Testis (tissue), 3 donors: ENCODE measurements around the gene DDX52. TPM values are rescaled to one million over a fixed set of nuclear protein-coding genes. Genes with fewer than 3 reads are reported as not detected.

ENCODE experiments used
- DNase-seq: peaks from one replicate; pipeline ENCODE4 v3.0.0-alpha.2; 2019
- H3K27ac ChIP-seq, 2 donors: fragments of 200-600 bp; sonication (generic); one replicate each; pipeline ENCODE4 v1.5.1; 2019
- H3K27me3 ChIP-seq: fragments of 200-600 bp; sonication (generic); one replicate; pipeline ENCODE4 v1.5.1; 2019
- H3K36me3 ChIP-seq: fragments of 200-600 bp; sonication (generic); one replicate; pipeline ENCODE4 v1.5.1; 2017; ENCODE audit warnings: low read depth; ENCODE audit errors: missing control alignments
- H3K4me1 ChIP-seq: fragments of 200-600 bp; sonication (generic); one replicate; pipeline ENCODE4 v1.5.1; 2019
- H3K4me3 ChIP-seq, 2 donors: fragments of 200-600 bp; sonication (generic); one replicate each; pipeline ENCODE4 v1.5.1; 2017 to 2019
- H3K9me3 ChIP-seq: fragments of 200-600 bp; sonication (generic); one replicate; pipeline ENCODE4 v1.5.1; 2017
- CTCF ChIP-seq, 3 experiments: fragments of 450-650 bp in 2 of 3; fragments of 200-600 bp in 1 of 3; sonication (generic) in 1 of 3; IDR thresholded peaks; one replicate each; pipeline ENCODE4 v1.5.1; 2016 to 2019; ENCODE audit warnings: antibody characterized with exemption in 3 of 3, mild to moderate bottlenecking in 2 of 3, moderate library complexity in 1 of 3
- POLR2A ChIP-seq: fragments of 450-650 bp; IDR thresholded peaks from one replicate; pipeline ENCODE4 v1.6.1; 2017; ENCODE audit warnings: antibody characterized with exemption, mild to moderate bottlenecking, moderate library complexity
- WGBS, 2 donors: methylation state at CpG; one replicate each; pipeline ENCODE4 v1.1.5; 2018; 5-methylcytosine and 5-hydroxymethylcytosine counted together
- intact Hi-C: fragments of 100-400 bp; cut with DNase I; formaldehyde crosslinking; loops from one replicate; pipeline ENCODE4 v1.15.1; 2023; ENCODE audit warnings: low total_unique reads
- polyA plus RNA-seq: library from polyadenylated mRNA; stranded (reverse); fragments of 350-450 nt; fragmentation: Illumina TruSeq; extraction: RNeasy Lipid Tissue Mini Kit (QIAGEN cat#74804); gene quantifications from one replicate; pipeline ENCODE4 v1.2.3, GENCODE V29; 2014; ENCODE audit warnings: low read depth, low replicate concordance; ENCODE audit not compliant: insufficient read depth
- total RNA-seq, 2 donors: library from RNA; depleted of rRNA; stranded (reverse); fragments of >200 nt; gene quantifications; one replicate each; pipeline ENCODE4 v1.2.3, GENCODE V29; 2016

The DDX52 gene
- total and polyA plus RNA-seq, 3 donors from 2014 or later = 14.0 to 31.7 (median 25.5) TPM

GRCh38 chr17:37605081-37605480, 38.2 kb downstream of the DDX52 start:
- TF ChIP-seq POLR2A (no peak), CTCF (IDR thresholded peaks at IDR 0.05) (no peak)
- H3K4me3 ChIP-seq = no peak overlapping the region
- 75 to 91% methylated on average over 4 of the region's 4 CpGs for WGBS, 2 donors
- H3K27me3 ChIP-seq = no peaks in the 10 kb centered on the region
- H3K36me3 ChIP-seq = no peaks in the 10 kb centered on the region
- intact Hi-C loops = no loop called here
- DNase-seq = no peak
- no peaks in the 10 kb centered on the region for H3K4me1 ChIP-seq
- H3K9me3 ChIP-seq = no peaks in the 10 kb centered on the region
- H3K27ac ChIP-seq = no peak overlapping the region

GRCh38 chr17:37604556-37604955, 38.7 kb downstream of the DDX52 start:
- DNase-seq = no peak
- TF ChIP-seq POLR2A (no peak), CTCF (IDR thresholded peaks at IDR 0.05) (no peak)
- 86 to 88% methylated on average over 6 of the region's 6 CpGs for WGBS, 2 donors
- H3K4me3 ChIP-seq = no peak overlapping the region
- H3K27me3 ChIP-seq = no peaks in the 10 kb centered on the region
- no peaks in the 10 kb centered on the region for H3K36me3 ChIP-seq
- H3K4me1 ChIP-seq = no peaks in the 10 kb centered on the region
- H3K27ac ChIP-seq = no peak overlapping the region
- H3K9me3 ChIP-seq = no peaks in the 10 kb centered on the region
- intact Hi-C loops = no loop called here

GRCh38 chr17:37598145-37598544, 45.1 kb downstream of the DDX52 start:
- H3K27me3 ChIP-seq = no peaks in the 10 kb centered on the region
- no peak for DNase-seq
- intact Hi-C loops = no loop called here
- no peaks in the 10 kb centered on the region for H3K36me3 ChIP-seq
- no peaks in the 10 kb centered on the region for H3K9me3 ChIP-seq
- TF ChIP-seq CTCF (IDR thresholded peaks at IDR 0.05) = no peak
- 75% methylated on average over 2 of the region's 2 CpGs for WGBS, 2 donors
- H3K4me1 ChIP-seq = no peaks in the 10 kb centered on the region
- no peak overlapping the region for H3K27ac ChIP-seq
- H3K4me3 ChIP-seq = no peak overlapping the region

GRCh38 chr17:37592291-37592690, 51.0 kb downstream of the DDX52 start:
- no peaks in the 10 kb centered on the region for H3K27me3 ChIP-seq
- H3K9me3 ChIP-seq = no peaks in the 10 kb centered on the region
- H3K27ac ChIP-seq = no peak overlapping the region
- H3K36me3 ChIP-seq = no peaks in the 10 kb centered on the region
- H3K4me1 ChIP-seq = no peaks in the 10 kb centered on the region
- no peak for DNase-seq
- intact Hi-C loops = no loop called here
- TF ChIP-seq CTCF (IDR thresholded peaks at IDR 0.05) (no peak), POLR2A (no peak)
- WGBS, 2 donors = 86 to 91% methylated on average over 6 of the region's 6 CpGs
- H3K4me3 ChIP-seq = no peak overlapping the region

GRCh38 chr17:37585066-37585465, 58.2 kb downstream of the DDX52 start:
- Histone ChIP-seq H3K27me3 (no peaks in the 10 kb centered on the region), H3K9me3 (no peaks in the 10 kb centered on the region), H3K27ac (no peak overlapping the region), H3K4me3 (no peak overlapping the region), H3K36me3 (no peaks in the 10 kb centered on the region), H3K4me1 (no peaks in the 10 kb centered on the region)
- TF ChIP-seq POLR2A (no peak), CTCF (IDR thresholded peaks at IDR 0.05) (no peak)
- no peak for DNase-seq
- WGBS, 2 donors = 94 to 95% methylated on average over 3 of the region's 3 CpGs
- intact Hi-C loops = no loop called here
